OCI-LY7 (cell line): Measurements from ENCODE around the gene FBXO9. TPM values are rescaled to one million over a fixed set of nuclear protein-coding genes. Genes with fewer than 3 reads are reported as not detected.

Experiments used
- BruUV-seq: library from RNA; stranded (reverse); fragments of 400-500 nt; replicated peaks from 2 replicates; lab custom pipeline; 2021; lab: Mats Ljungman, UMichigan
- CTCF ChIA-PET: fragments of 300-600 bp; sonication (Branson Sonifier 250); formaldehyde crosslinking; loops from one replicate; lab custom pipeline; 2022; ENCODE audit warnings: antibody characterized with exemption; ENCODE audit not compliant: unreplicated experiment; lab: Charles Lee
- POLR2A ChIA-PET: fragments of 300-600 bp; sonication (Branson Sonifier 250); formaldehyde crosslinking; loops from one replicate; lab custom pipeline; 2022; ENCODE audit warnings: antibody characterized with exemption; lab: Charles Lee
- DNase-seq: peaks from one replicate; pipeline ENCODE4 v3.0.0-alpha.2; 2015; ENCODE audit warnings: low spot score
- H2AFZ ChIP-seq: fragments of 200-600 bp; sonication (generic), shearing (Covaris generic); 2 replicates; pipeline ENCODE4 v1.6.1; 2014; ENCODE audit warnings: mild to moderate bottlenecking, antibody characterized with exemption, low read length, moderate library complexity
- H3K27ac ChIP-seq: fragments of 200-600 bp; sonication (generic); 2 replicates; pipeline ENCODE4 v1.5.1; 2014; ENCODE audit warnings: mixed run types, low read depth, mild to moderate bottlenecking, moderate library complexity, low read length, inconsistent platforms; ENCODE audit not compliant: poor library complexity, severe bottlenecking
- H3K36me3 ChIP-seq: fragments of 200-600 bp; sonication (generic); 2 replicates; pipeline ENCODE4 v1.6.1; 2014; ENCODE audit warnings: mild to moderate bottlenecking, antibody characterized with exemption, low read length, moderate library complexity, mixed read lengths; ENCODE audit not compliant: insufficient read depth
- H3K4me1 ChIP-seq: fragments of 200-600 bp; sonication (generic); 2 replicates; pipeline ENCODE4 v1.5.1; 2014; ENCODE audit warnings: mild to moderate bottlenecking, low read length; ENCODE audit not compliant: insufficient read depth, poor library complexity, severe bottlenecking
- H3K4me2 ChIP-seq: fragments of 200-600 bp; sonication (generic); 2 replicates; pipeline ENCODE4 v1.6.1; 2014; ENCODE audit warnings: mild to moderate bottlenecking, low read length
- H3K4me3 ChIP-seq: fragments of 200-600 bp; sonication (generic); 2 replicates; pipeline ENCODE4 v1.5.1; 2014; ENCODE audit warnings: mild to moderate bottlenecking, low read depth, low read length; ENCODE audit not compliant: poor library complexity, severe bottlenecking
- H3K79me2 ChIP-seq: fragments of 200-600 bp; sonication (generic); 2 replicates; pipeline ENCODE4 v1.6.1; 2016; ENCODE audit warnings: low read depth, mild to moderate bottlenecking, low read length, moderate library complexity, mixed read lengths; ENCODE audit not compliant: insufficient read depth
- H3K9me2 ChIP-seq: fragments of 200-600 bp; sonication (generic); 2 replicates; pipeline ENCODE4 v1.6.1; 2016; ENCODE audit warnings: mild to moderate bottlenecking, low read length, mixed read lengths; ENCODE audit not compliant: insufficient read depth
- H3K9me3 ChIP-seq: fragments of 200-600 bp; sonication (generic); 2 replicates; pipeline ENCODE4 v1.6.1; 2014; ENCODE audit warnings: mild to moderate bottlenecking, mixed run types, low read length, mixed read lengths
- H4K20me1 ChIP-seq: fragments of 200-600 bp; sonication (generic); 2 replicates; pipeline ENCODE4 v1.6.1; 2014; ENCODE audit warnings: mild to moderate bottlenecking, antibody characterized with exemption, low read length, moderate library complexity, mixed read lengths; ENCODE audit not compliant: insufficient read depth
- CTCF ChIP-seq: fragments of 200-600 bp; sonication (generic); conservative IDR thresholded peaks from 2 replicates; pipeline ENCODE4 v1.5.1; 2014; ENCODE audit warnings: mild to moderate bottlenecking, antibody characterized with exemption, low read length, moderate library complexity, mixed read lengths
- EZH2phosphoT487 ChIP-seq: fragments of 200-600 bp; sonication (generic); IDR thresholded peaks from 2 replicates; pipeline ENCODE4 v1.6.1; 2018; ENCODE audit warnings: low read depth, borderline replicate concordance, mild to moderate bottlenecking, mixed run types, antibody characterized with exemption, low read length, moderate library complexity, mixed read lengths
- intact Hi-C: fragments of 100-400 bp; cut with micrococcal nuclease; formaldehyde crosslinking; loops from one replicate; pipeline ENCODE4 v1.10.0; 2022; ENCODE audit not compliant: unreplicated experiment
- total RNA-seq, 2 experiments: library from RNA; depleted of rRNA in 1 of 2; stranded (reverse); fragments of >200 nt in 1 of 2; shearing (Covaris generic) in 1 of 2; gene quantifications; 2 replicates each; pipeline ENCODE4 v1.2.3, GENCODE V29; 2014 to 2022

Gene FBXO9
- total RNA-seq, 2 experiments from 2014 or later, result 23.5 to 67.7 TPM

- no peak overlapping the region for H3K27ac ChIP-seq
- DNase-seq, result no peak
- H4K20me1 ChIP-seq, result no peaks in the 10 kb centered on the region
- TF ChIP-seq EZH2phosphoT487 (no peak), CTCF (no peak)
- intact Hi-C loops, result no loop called here
- H3K4me2 ChIP-seq, result no peak overlapping the region
- H3K79me2 ChIP-seq, result no peaks in the 10 kb centered on the region
- H3K4me3 ChIP-seq, result no peak overlapping the region
- ChIA-PET POLR2A (no interaction called here), CTCF (no interaction called here)
- no peaks in the 10 kb centered on the region for H3K9me3 ChIP-seq
- H2AFZ ChIP-seq, result no peak overlapping the region
- H3K9me2 ChIP-seq, result no peaks in the 10 kb centered on the region
- H3K36me3 ChIP-seq, result peaks cover 23% of the 10 kb centered on the region; the same call in 1 of the 2 replicates
- no peaks in the 10 kb centered on the region for H3K4me1 ChIP-seq
- no TSS peak for BruUV-seq
These were observed 38.7 kb upstream of the FBXO9 start for GRCh38 chr6:53026526-53026925.

- CTCF ChIA-PET, result no interaction called here
- Histone ChIP-seq H2AFZ (no peak overlapping the region), H3K4me3 (no peak overlapping the region), H3K9me2 (no peaks in the 10 kb centered on the region), H3K27ac (no peak overlapping the region), H3K4me1 (no peaks in the 10 kb centered on the region), H4K20me1 (no peaks in the 10 kb centered on the region), H3K4me2 (no peak overlapping the region), H3K36me3 (peaks cover 24% of the 10 kb centered on the region; the same call in 1 of the 2 replicates), H3K79me2 (no peaks in the 10 kb centered on the region), H3K9me3 (no peaks in the 10 kb centered on the region)
- DNase-seq, result no peak
- no TSS peak for BruUV-seq
- intact Hi-C loops, result no loop called here
- TF ChIP-seq EZH2phosphoT487, result no peak
- no peak for TF ChIP-seq CTCF
- POLR2A ChIA-PET, result no interaction called here
These were observed 38.0 kb upstream of the FBXO9 start for GRCh38 chr6:53027131-53027718.

GRCh38 chr6:53028467-53028866 lies 36.7 kb upstream of the FBXO9 start:
- BruUV-seq, result no TSS peak
- Histone ChIP-seq H3K4me2 (no peak overlapping the region), H3K9me2 (no peaks in the 10 kb centered on the region), H2AFZ (no peak overlapping the region), H3K4me1 (no peaks in the 10 kb centered on the region), H3K9me3 (no peaks in the 10 kb centered on the region), H3K36me3 (peaks cover 24% of the 10 kb centered on the region; the same call in 1 of the 2 replicates), H4K20me1 (no peaks in the 10 kb centered on the region), H3K4me3 (no peak overlapping the region), H3K27ac (no peak overlapping the region), H3K79me2 (no peaks in the 10 kb centered on the region)
- no peak for DNase-seq
- POLR2A ChIA-PET, result no interaction called here
- CTCF ChIA-PET, result no interaction called here
- intact Hi-C loops, result no loop called here
- TF ChIP-seq EZH2phosphoT487 (no peak), CTCF (no peak)
